AG10803 (cell line): Measurements from ENCODE around the gene ANKS1B.

ENCODE experiments used
- DNase-seq: peaks from one replicate; pipeline ENCODE4 v3.0.0; 2010; ENCODE audit warnings: low read depth
- H3K4me3 ChIP-seq: 2 replicates; pipeline ENCODE4 v1.5.1; 2011; ENCODE audit warnings: mild to moderate bottlenecking, low read length, control low read depth
- CTCF ChIP-seq: conservative IDR thresholded peaks from 2 replicates; pipeline ENCODE4 v1.5.1; 2011; ENCODE audit warnings: mild to moderate bottlenecking, low read length, control low read depth, inconsistent platforms

The ANKS1B gene

GRCh38 chr12:99119449-99119848, 865.3 kb downstream of the ANKS1B start:
- DNase-seq, result no peak
- no peak for TF ChIP-seq CTCF

DNA sequence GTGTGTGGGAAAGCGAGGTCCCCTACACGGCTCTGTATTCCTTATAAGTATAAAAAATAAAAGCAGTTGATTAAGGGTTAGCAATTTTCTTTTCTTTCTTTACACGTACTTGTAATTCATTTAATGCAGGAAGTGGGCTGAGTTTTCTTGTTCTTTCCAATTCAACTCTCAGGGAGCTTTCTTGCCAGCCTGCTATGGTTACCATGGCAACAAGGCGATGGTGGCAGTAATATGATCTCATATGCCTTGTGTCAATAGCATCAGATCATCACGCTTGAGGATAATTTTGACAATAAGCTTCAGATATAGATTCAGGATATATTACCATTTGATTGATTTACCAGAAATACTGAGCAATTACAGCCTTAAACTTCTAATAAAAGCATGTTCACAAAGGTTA, 873.1 kb downstream of the ANKS1B start:
- no peak for DNase-seq
- TF ChIP-seq CTCF, result no peak
- H3K4me3 ChIP-seq, result no peak overlapping the region

More at GRCh38 chr12:99119449-99119848, 865.3 kb downstream of the ANKS1B start:
- no peak overlapping the region for H3K4me3 ChIP-seq

GRCh38 chr12:99110868-99111267, 873.9 kb downstream of the ANKS1B start:
- no peak overlapping the region for H3K4me3 ChIP-seq
- DNase-seq, result no peak
- no peak for TF ChIP-seq CTCF

GRCh38 chr12:99110212-99110611, 874.5 kb downstream of the ANKS1B start:
- no peak for DNase-seq
- TF ChIP-seq CTCF, result no peak
- H3K4me3 ChIP-seq, result no peak overlapping the region

DNA sequence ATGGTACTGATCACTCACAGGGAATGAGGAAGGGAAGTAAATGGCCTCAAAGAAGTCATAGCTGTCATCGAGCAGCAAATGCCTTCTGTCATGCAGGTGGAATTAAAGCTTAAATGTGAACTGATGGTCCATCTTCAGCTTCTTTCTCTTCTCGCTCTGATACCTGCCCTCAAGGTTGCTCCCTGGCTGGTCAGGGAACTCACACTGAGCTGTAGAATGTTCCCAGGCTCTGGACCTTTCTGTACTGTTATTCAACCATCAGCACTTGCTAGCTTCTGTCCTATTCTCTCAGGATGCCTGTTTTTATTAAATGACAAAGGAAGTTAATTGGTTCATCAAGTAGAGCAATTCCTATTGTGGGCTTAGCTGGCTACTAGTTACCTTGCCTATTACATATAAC, 875.8 kb downstream of the ANKS1B start:
- DNase-seq, result no peak
- no peak for TF ChIP-seq CTCF
- H3K4me3 ChIP-seq, result no peak overlapping the region

- no peak for TF ChIP-seq CTCF
- no peak for DNase-seq
- no peak overlapping the region for H3K4me3 ChIP-seq
Observed at GRCh38 chr12:99099786-99100185, 885.0 kb downstream of the ANKS1B start.

GRCh38 chr12:99097171-99097570, 887.6 kb downstream of the ANKS1B start:
- DNase-seq, result no peak
- no peak for TF ChIP-seq CTCF
- H3K4me3 ChIP-seq, result no peak overlapping the region
